HG03066 (cell line): ENCODE data around the gene CCDC197.
A peak's percentile ranks its signal among the peaks of the same experiment; 100 is the strongest.

Experiments used
- ATAC-seq: cut with Tn5 transposase; IDR thresholded peaks from one replicate; pipeline ENCODE4 v1.9.1; 2021; ENCODE audit warnings: low read depth; ENCODE audit not compliant: unreplicated experiment

CCDC197 gene

DNA sequence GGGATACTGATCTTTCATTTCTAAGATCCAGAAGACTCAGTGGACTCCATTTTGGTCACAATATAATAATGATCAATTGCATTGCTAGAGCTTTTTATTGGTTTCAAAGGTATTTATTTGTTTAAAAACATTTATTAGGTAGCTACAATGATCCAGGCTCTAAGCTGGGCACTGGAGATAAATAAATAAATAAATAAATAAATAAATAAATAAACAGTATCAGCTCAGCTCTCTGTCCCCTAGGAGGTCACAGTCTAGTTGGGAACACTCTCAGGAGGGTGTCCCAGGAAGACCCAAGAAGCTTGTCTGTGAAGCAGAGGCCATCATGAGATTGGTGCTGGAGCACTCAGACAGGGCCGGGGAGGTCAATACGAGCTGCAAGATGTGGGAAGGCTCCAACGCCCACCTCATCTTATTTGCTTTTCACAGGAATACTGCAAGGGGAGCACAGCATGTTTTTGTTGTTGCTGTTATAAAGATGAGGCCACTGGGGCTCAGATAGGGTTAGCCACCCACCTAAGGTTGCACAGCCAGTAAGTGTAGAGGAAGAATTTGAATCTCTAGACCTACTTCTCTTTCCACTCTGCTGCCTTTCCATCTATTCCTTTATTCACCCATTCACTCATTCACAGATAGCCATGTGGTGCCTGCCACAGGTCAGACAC lies 36.2 kb upstream of the CCDC197 start:
- no peak for ATAC-seq

DNA sequence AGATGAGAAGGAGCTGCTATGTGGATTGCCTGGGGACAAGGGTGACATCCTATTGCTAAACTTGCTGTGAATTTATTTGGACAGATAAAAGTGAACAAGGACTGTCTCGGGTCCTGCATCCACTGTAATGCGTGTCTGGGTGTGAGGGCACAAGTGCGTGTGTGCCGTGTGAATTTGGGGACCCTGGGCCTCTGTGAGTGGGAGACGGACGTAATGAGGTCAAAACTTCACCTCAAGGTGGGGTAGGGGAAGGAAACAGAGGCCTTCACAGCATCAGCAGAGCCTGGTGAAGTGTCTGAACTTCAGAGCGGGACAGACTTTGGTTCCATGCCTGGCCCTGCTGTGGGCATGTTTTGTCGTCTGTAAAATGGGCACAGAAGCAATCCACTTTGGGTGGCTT lies 35.5 kb upstream of the CCDC197 start:
- no peak for ATAC-seq

DNA sequence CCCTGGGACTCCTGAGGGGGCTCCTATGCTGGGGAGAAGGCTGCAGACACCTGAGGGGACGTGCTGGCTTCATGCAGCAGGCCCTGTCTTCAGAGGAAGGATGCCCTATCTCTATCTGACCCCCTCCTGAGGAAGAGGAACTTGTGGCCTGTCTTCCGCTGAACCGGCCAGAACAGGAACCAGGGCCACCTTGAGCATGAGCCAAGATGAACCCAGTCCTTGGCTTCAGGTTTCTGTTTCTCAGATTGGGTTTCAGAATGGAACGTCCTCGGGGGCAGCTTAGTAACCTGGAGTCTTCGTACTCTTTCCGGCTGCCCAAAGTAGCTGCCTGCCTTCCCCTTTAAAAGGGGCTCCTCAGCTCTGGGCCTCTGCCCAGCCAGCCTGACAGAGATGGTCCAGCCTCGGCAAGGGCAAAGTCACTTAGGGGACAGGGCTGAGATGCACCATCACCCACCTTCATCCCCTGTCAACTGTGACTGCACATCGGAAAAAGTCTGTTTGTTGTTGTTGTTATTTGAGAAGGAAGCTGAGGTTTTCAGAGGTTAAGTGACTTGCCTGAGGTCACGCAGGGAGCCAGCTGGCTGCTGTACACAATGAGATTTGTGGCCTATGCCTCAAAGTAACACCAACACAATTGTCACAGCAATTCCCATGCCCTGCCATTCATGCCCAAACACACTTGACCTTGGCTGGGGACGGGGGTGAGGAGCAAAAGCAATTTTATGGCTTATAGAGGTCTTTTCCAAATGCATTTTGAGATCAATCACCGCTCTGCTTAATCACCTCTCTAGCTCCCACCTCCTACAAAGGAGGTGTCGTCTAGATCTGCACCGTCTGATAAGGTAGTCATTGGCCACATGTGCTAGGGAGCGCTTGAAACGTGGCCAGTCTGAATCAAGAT lies 34.1 kb upstream of the CCDC197 start:
- peak; percentile 47 for ATAC-seq

DNA sequence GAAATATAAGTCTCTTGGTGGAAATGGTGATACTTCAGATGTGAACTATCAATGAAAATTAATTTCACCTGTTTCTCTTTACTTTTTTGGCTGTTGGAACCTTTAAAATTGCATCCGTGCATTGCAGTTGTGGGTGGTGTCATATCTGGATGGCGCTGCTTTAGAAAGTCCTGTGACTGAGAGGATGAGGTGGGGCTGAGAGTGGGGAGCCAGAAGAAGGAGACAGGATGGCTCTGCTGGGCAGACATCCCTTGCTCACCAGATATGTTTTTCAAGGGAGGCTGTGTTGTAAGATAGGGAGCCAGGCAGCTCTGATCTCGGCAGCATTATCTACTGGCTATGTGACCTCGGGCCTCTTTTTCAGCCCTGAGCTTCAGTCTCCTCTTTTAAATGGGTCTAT lies 33.4 kb upstream of the CCDC197 start:
- ATAC-seq: no peak

GRCh38 chr14:93964281-93964680 lies 32.8 kb upstream of the CCDC197 start:
- ATAC-seq: no peak

DNA sequence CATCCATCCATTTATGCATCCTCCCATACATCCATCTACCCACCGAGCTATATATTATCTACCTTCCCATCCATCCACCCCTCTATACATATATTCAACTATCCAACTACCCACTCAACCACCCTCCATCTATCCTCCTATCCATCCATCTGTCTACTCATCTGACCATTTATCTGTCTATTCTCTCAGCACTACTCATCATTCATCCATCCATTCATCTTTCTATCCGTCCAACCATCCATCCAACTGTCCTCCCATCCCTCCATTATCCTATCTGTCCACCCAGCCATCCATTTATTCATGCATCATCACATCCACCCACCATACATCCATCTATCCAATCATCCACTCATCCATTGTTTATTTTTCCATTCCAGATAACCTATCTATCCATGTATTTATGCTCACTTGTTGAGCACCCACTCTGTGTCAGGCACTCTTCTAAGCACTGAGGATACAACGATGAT lies 32.2 kb upstream of the CCDC197 start:
- ATAC-seq: no peak

DNA sequence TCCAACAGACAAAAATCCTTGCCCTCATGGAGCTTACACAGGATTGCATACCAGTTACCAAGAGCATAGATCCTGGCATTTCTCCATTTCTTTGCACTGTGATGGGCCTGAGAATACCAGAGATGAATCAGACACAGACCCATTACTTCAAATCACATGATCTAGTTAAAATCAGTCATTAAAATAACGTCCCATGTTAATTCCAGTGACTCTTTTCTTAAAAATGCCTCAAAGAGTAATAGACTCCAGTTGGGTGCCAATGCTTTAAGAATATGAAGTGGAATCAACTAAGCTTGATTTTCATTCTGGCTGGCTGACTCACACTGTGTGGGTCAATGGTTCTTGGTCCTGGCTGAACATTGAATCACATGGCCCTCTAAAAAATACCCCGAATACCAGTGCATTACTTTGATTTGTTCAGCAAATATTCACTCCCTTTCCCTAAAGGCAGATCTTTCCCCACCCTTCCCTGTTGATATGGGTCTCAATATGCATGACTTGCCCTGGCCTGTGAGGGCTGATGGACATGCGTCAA lies 31.7 kb upstream of the CCDC197 start:
- no peak for ATAC-seq

GRCh38 chr14:93965946-93966474 lies 31.1 kb upstream of the CCDC197 start:
- ATAC-seq: no peak

GRCh38 chr14:93967637-93968250 lies 29.4 kb upstream of the CCDC197 start:
- ATAC-seq: peak; percentile 33

DNA sequence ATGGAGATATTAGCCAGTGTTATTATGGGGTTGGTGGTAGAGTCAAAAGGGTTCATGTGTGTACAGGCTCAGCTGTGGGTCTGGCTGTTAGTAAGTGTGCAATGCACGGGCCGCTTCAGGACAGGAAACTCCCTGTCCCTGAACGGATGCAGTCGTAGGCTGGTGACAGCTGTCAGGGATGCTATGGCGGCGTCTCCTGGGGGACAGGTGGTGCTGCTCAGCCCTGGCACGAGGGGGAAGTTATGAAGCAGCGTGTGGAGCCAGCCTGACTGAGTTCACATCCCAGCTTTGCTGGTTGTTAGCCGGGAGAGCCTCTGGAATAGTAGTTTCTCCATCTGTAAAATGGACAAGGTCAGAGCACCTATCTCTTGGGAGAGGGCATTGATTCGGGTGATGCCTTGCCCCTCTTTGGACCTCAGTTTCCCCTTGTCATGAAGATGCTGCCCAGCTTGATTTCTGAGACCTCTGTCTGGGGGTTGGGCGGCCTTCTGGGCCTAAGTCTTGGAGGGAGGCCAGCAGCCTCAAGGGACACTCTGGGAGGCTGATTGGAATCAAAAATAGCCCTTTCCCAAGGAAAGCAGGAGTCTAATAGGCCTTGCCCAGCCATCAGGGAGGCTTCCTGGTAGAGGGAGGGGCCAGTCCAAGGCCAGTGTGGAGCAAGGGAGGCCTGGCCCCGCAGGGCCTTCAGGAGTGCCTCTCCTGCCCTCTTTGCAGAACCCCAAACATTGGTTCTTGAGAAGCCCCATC lies 27.8 kb upstream of the CCDC197 start:
- no peak for ATAC-seq

- ATAC-seq: no peak
Measured at GRCh38 chr14:93970585-93970964, 26.5 kb upstream of the CCDC197 start.

- ATAC-seq: peak; percentile 30
Measured at GRCh38 chr14:93970965-93971634, 26.0 kb upstream of the CCDC197 start.

- no peak for ATAC-seq
Measured at GRCh38 chr14:93971635-93972027, 25.5 kb upstream of the CCDC197 start.

DNA sequence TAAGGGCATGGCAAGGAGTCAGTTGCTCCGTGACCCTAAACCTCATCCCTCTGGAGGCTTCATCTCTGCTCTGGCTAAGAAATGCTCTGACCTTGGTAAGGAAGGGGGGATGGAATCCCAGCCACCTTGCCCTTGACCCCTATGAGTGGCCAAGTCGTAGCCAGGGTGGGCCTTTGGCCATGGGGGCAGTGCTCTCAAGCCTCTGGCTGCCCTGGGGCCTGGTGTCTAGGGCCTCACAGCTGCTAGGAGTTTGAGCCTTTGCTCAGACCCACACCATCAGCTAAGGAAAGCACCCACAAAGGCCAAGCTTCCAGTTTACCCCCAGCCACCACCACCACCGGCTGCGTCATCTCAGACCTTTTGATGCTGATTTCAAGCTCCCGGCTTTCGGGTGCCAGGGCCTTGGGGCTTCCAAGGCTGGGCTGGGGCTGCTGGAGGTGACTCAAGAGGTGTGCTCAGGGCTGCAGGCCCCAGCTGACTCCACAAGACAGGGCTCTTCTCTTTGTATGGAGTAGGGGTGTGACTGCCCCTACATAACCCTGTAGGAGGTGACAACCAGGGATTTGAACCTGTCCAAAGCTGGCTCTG lies 24.4 kb upstream of the CCDC197 start:
- no peak for ATAC-seq

GRCh38 chr14:93973607-93974006 lies 23.5 kb upstream of the CCDC197 start:
- no peak for ATAC-seq

GRCh38 chr14:93974299-93974698 lies 22.8 kb upstream of the CCDC197 start:
- no peak for ATAC-seq

DNA sequence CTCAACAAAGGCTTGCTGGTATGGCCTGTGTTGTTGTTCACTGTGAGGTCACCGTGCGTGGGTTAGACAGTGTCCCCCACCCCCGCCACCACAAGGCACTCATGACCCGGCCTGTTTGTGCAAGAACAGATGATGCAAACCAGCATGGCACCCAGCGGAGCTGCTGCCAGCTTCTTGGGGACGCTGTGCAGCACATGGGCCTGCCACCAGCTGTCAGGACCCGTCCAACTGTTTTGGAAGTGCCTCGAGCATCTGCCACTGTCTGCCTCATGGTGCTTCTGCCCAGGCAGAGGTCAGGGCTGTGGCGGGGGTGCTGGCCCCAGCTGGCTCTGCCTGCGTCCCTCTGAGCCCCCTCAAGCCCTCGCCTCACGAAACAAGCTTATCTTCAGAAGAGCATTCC lies 22.3 kb upstream of the CCDC197 start:
- ATAC-seq: no peak

GRCh38 chr14:93975791-93976476 lies 21.2 kb upstream of the CCDC197 start:
- ATAC-seq: peak; percentile 57
